Liver (tissue), 9 donors: Measurements from ENCODE around the gene C19orf25. TPM values are rescaled to one million over a fixed set of nuclear protein-coding genes. Genes with fewer than 3 reads are reported as not detected.

Experiments
- DNase-seq: peaks from one replicate; pipeline ENCODE4 v3.0.0-alpha.2; 2017; ENCODE audit warnings: low spot score
- H3K27ac ChIP-seq, 2 donors: one replicate each; pipeline ENCODE4 v1.7.0; 2013; ENCODE audit warnings: inconsistent platforms in 2 of 2, low read length in 2 of 2, control low read depth in 1 of 2, low read depth in 1 of 2, mild to moderate bottlenecking in 1 of 2
- H3K27me3 ChIP-seq, 4 donors: one replicate each; pipeline versions ENCODE4 v1.6.1 to v1.7.0; 2013; ENCODE audit warnings: low read length in 3 of 4, inconsistent platforms in 1 of 4, mild to moderate bottlenecking in 1 of 4, moderate library complexity in 1 of 4; ENCODE audit not compliant: control insufficient read depth in 4 of 4, insufficient read depth in 4 of 4
- H3K36me3 ChIP-seq, 4 donors: one replicate each; pipeline versions ENCODE4 v1.6.1 to v1.7.0; 2013; ENCODE audit warnings: low read length in 3 of 4, mild to moderate bottlenecking in 3 of 4, low read depth in 1 of 4, moderate library complexity in 1 of 4; ENCODE audit not compliant: control insufficient read depth in 4 of 4, insufficient read depth in 3 of 4
- H3K4me1 ChIP-seq, 4 donors: one replicate each; pipeline versions ENCODE4 v1.6.1 to v1.7.0; 2013; ENCODE audit warnings: low read length in 3 of 4, mild to moderate bottlenecking in 3 of 4, moderate library complexity in 1 of 4; ENCODE audit not compliant: control insufficient read depth in 4 of 4, insufficient read depth in 4 of 4
- H3K4me3 ChIP-seq, 3 donors: one replicate each; pipeline versions ENCODE4 v1.6.1 to v1.7.0; 2013; ENCODE audit warnings: low read length in 3 of 3, control low read depth in 1 of 3, low read depth in 1 of 3, mild to moderate bottlenecking in 1 of 3
- H3K9ac ChIP-seq, 2 donors: one replicate each; pipeline ENCODE4 v1.7.0; 2013; ENCODE audit warnings: low read length in 2 of 2, mild to moderate bottlenecking in 2 of 2, moderate library complexity in 2 of 2, control low read depth in 1 of 2, low read depth in 1 of 2
- H3K9me3 ChIP-seq, 4 donors: one replicate each; pipeline versions ENCODE4 v1.6.1 to v1.7.0; 2013; ENCODE audit warnings: low read length in 3 of 4; ENCODE audit not compliant: control insufficient read depth in 4 of 4
- EGR1 ChIP-seq, 2 donors: IDR thresholded peaks; 2 replicates each; pipeline ENCODE4 v1.6.1; 2016 to 2018; ENCODE audit warnings: antibody characterized with exemption in 2 of 2, low read depth in 2 of 2
- FOXA1 ChIP-seq: IDR thresholded peaks from 2 replicates; pipeline ENCODE4 v1.6.1; 2016; ENCODE audit warnings: antibody characterized with exemption
- FOXA2 ChIP-seq: IDR thresholded peaks from 2 replicates; pipeline ENCODE4 v1.6.1; 2016; ENCODE audit warnings: antibody characterized with exemption
- GABPA ChIP-seq, 2 donors: IDR thresholded peaks in 1 of 2; conservative IDR thresholded peaks in 1 of 2; 2 replicates each; pipeline ENCODE4 v1.6.1; 2016; ENCODE audit warnings: antibody characterized with exemption in 2 of 2, mild to moderate bottlenecking in 1 of 2, moderate library complexity in 1 of 2
- HNF4A ChIP-seq, 2 donors: conservative IDR thresholded peaks; 2 replicates each; pipeline ENCODE4 v1.6.1; 2016; ENCODE audit warnings: antibody characterized with exemption in 2 of 2, mild to moderate bottlenecking in 2 of 2
- HNF4G ChIP-seq: IDR thresholded peaks from 2 replicates; pipeline ENCODE4 v1.6.1; 2016; ENCODE audit warnings: antibody characterized with exemption
- JUND ChIP-seq, 2 donors: IDR thresholded peaks; 2 replicates each; pipeline ENCODE4 v1.6.1; 2016; ENCODE audit warnings: antibody characterized with exemption in 2 of 2
- MAX ChIP-seq: IDR thresholded peaks from 2 replicates; pipeline ENCODE4 v1.6.1; 2016; ENCODE audit warnings: antibody characterized with exemption
- NR2F2 ChIP-seq: IDR thresholded peaks from 2 replicates; pipeline ENCODE4 v1.6.1; 2016; ENCODE audit warnings: antibody characterized with exemption
- RAD21 ChIP-seq, 2 donors: IDR thresholded peaks; 2 replicates each; pipeline ENCODE4 v1.6.1; 2016; ENCODE audit warnings: antibody characterized with exemption in 2 of 2, mild to moderate bottlenecking in 2 of 2
- REST ChIP-seq: IDR thresholded peaks from 2 replicates; pipeline ENCODE4 v1.6.1; 2016; ENCODE audit warnings: antibody characterized with exemption, mild to moderate bottlenecking
- RXRA ChIP-seq, 2 donors: IDR thresholded peaks; 2 replicates each; pipeline ENCODE4 v1.6.1; 2017 to 2018; ENCODE audit warnings: antibody characterized with exemption in 2 of 2, mild to moderate bottlenecking in 1 of 2
- SP1 ChIP-seq: IDR thresholded peaks from 2 replicates; pipeline ENCODE4 v1.6.1; 2018; ENCODE audit warnings: antibody characterized with exemption, mild to moderate bottlenecking
- TAF1 ChIP-seq: conservative IDR thresholded peaks from 2 replicates; pipeline ENCODE4 v1.6.1; 2016; ENCODE audit warnings: antibody characterized with exemption, mild to moderate bottlenecking
- YY1 ChIP-seq: IDR thresholded peaks from 2 replicates; pipeline ENCODE4 v1.6.1; 2016; ENCODE audit warnings: antibody characterized with exemption, mild to moderate bottlenecking
- ZBTB33 ChIP-seq: IDR thresholded peaks from 2 replicates; pipeline ENCODE4 v1.6.1; 2016; ENCODE audit warnings: antibody characterized with exemption
- WGBS: extraction: QIAGEN DNeasy Blood & Tissue Kit; methylation state at CpG from one replicate; pipeline ENCODE4 v1.1.7; 2013; 5-methylcytosine and 5-hydroxymethylcytosine counted together
- polyA plus RNA-seq, 2 donors: library from polyadenylated mRNA; stranded (reverse) in 1 of 2; unstranded in 1 of 2; fragments of 200-250 nt in 1 of 2; fragments of >200 nt in 1 of 2; fragmentation: Nextera tagmentation in 1 of 2; extraction: Ambion mirVana in 1 of 2; gene quantifications; one replicate each; pipeline versions ENCODE4 v1.2.1 to v1.2.3, GENCODE V29; 2013 to 2015
- total RNA-seq, 2 donors: library from RNA; depleted of rRNA; stranded (reverse); fragments of >200 nt; gene quantifications; one replicate each; pipeline ENCODE4 v1.2.3, GENCODE V29; 2014
- TF ChIP-seq, protein P1 (sequence below): IDR thresholded peaks from 2 replicates; pipeline ENCODE4 v1.6.1; 2016; ENCODE audit warnings: antibody characterized with exemption
- TF ChIP-seq, protein P2 (sequence below): fragments of 150-350 bp; IDR thresholded peaks from 2 replicates; pipeline ENCODE4 v1.5.1; 2017; ENCODE audit warnings: improper control_type of control experiment, low read depth, low read length; ENCODE audit not compliant: missing input control
- donor health status: healthy.
- donor health status: healthy.
- donor health status: healthy.
- donor health status: healthy.
- donor health status: healthy.

Gene C19orf25
- total and polyA plus RNA-seq, 4 donors, result 15.1 to 19.8 (median 18.5) TPM

- TF ChIP-seq GABPA (IDR thresholded peaks at IDR 0.05 in 1 of 2, conservative IDR thresholded peaks at IDR 0.05 in 1 of 2) (no peak), TAF1 (no peak), JUND (IDR thresholded peaks at IDR 0.05) (no peak), HNF4A (conservative IDR thresholded peaks at IDR 0.05) (no peak), EGR1 (IDR thresholded peaks at IDR 0.05; ENCODE audit: low read depth in 2 of 2) (no peak), FOXA2 (no peak), RXRA (IDR thresholded peaks at IDR 0.05) (no peak), NR2F2 (no peak)
- TF ChIP-seq, protein P1, sequence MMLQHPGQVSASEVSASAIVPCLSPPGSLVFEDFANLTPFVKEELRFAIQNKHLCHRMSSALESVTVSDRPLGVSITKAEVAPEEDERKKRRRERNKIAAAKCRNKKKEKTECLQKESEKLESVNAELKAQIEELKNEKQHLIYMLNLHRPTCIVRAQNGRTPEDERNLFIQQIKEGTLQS, result no peak
Observed at GRCh38 chr19:1510442-1510806, 31.4 kb upstream of the C19orf25 start (continued).

GRCh38 chr19:1509602-1510441 is 30.8 kb upstream of the C19orf25 start:
- Histone ChIP-seq H3K9me3 (no peaks in the 10 kb centered on the region), H3K27ac (no peak overlapping the region), H3K36me3 (no peaks in the 10 kb centered on the region), H3K9ac (no peak overlapping the region), H3K27me3 (peaks cover 0 to 1% (median 0%) of the 10 kb centered on the region in 4 donors), H3K4me1 (peaks cover 3 to 25% (median 15%) of the 10 kb centered on the region in 4 donors), H3K4me3 (no peak overlapping the region)
- WGBS, result 62% methylated on average over 11 of the region's 11 CpGs
- TF ChIP-seq TAF1 (no peak), RXRA (IDR thresholded peaks at IDR 0.05) (no peak), YY1 (no peak), HNF4A (conservative IDR thresholded peaks at IDR 0.05) (no peak), FOXA2 (no peak), GABPA (IDR thresholded peaks at IDR 0.05 in 1 of 2, conservative IDR thresholded peaks at IDR 0.05 in 1 of 2) (no peak), SP1 (no peak), JUND (IDR thresholded peaks at IDR 0.05) (no peak), NR2F2 (no peak), HNF4G (no peak), RAD21 (IDR thresholded peaks at IDR 0.05) (no peak), MAX (no peak), FOXA1 (no peak), EGR1 (IDR thresholded peaks at IDR 0.05; ENCODE audit: low read depth in 2 of 2) (no peak), ZBTB33 (no peak), REST (no peak)
- TF ChIP-seq, protein P2, sequence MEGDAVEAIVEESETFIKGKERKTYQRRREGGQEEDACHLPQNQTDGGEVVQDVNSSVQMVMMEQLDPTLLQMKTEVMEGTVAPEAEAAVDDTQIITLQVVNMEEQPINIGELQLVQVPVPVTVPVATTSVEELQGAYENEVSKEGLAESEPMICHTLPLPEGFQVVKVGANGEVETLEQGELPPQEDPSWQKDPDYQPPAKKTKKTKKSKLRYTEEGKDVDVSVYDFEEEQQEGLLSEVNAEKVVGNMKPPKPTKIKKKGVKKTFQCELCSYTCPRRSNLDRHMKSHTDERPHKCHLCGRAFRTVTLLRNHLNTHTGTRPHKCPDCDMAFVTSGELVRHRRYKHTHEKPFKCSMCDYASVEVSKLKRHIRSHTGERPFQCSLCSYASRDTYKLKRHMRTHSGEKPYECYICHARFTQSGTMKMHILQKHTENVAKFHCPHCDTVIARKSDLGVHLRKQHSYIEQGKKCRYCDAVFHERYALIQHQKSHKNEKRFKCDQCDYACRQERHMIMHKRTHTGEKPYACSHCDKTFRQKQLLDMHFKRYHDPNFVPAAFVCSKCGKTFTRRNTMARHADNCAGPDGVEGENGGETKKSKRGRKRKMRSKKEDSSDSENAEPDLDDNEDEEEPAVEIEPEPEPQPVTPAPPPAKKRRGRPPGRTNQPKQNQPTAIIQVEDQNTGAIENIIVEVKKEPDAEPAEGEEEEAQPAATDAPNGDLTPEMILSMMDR, result no peak
- TF ChIP-seq, protein P1, result no peak
- DNase-seq, result no peak
